AG10803 (cell line): ENCODE measurements around the gene STAT1.
A peak's percentile ranks its signal among the peaks of the same experiment; 100 is the strongest.

Experiments
- DNase-seq: peaks from one replicate; pipeline ENCODE4 v3.0.0; 2010; ENCODE audit warnings: low read depth
- H3K4me3 ChIP-seq: 2 replicates; pipeline ENCODE4 v1.5.1; 2011; ENCODE audit warnings: mild to moderate bottlenecking, low read length, control low read depth
- CTCF ChIP-seq: conservative IDR thresholded peaks from 2 replicates; pipeline ENCODE4 v1.5.1; 2011; ENCODE audit warnings: mild to moderate bottlenecking, low read length, control low read depth, inconsistent platforms

Gene STAT1

GRCh38 chr2:190972846-190973245 lies 41.1 kb downstream of the STAT1 start:
- no peak for TF ChIP-seq CTCF
- peak; percentile 89 for DNase-seq
- H3K4me3 ChIP-seq = no peak overlapping the region

- H3K4me3 ChIP-seq = no peak overlapping the region
- no peak for DNase-seq
- TF ChIP-seq CTCF = no peak
Observed at GRCh38 chr2:190972213-190972612, 41.8 kb downstream of the STAT1 start.

GRCh38 chr2:190970873-190971506 lies 43.0 kb downstream of the STAT1 start:
- H3K4me3 ChIP-seq = no peak overlapping the region
- no peak for DNase-seq
- no peak for TF ChIP-seq CTCF

- no peak for TF ChIP-seq CTCF
- H3K4me3 ChIP-seq = no peak overlapping the region
- no peak for DNase-seq
Observed at GRCh38 chr2:190970160-190970559, 43.8 kb downstream of the STAT1 start.

GRCh38 chr2:190968522-190968921 lies 45.4 kb downstream of the STAT1 start:
- TF ChIP-seq CTCF = no peak
- no peak overlapping the region for H3K4me3 ChIP-seq
- DNase-seq = no peak

GRCh38 chr2:190965580-190966222 lies 48.3 kb downstream of the STAT1 start:
- DNase-seq = no peak
- no peak for TF ChIP-seq CTCF
- no peak overlapping the region for H3K4me3 ChIP-seq

- no peak for DNase-seq
- TF ChIP-seq CTCF = no peak
- H3K4me3 ChIP-seq = no peak overlapping the region
Observed at GRCh38 chr2:190964170-190964795, 49.7 kb downstream of the STAT1 start.
